Keratinocyte (primary cell): ENCODE measurements around the gene FBN2. TPM values are rescaled to one million over a fixed set of nuclear protein-coding genes. Genes with fewer than 3 reads are reported as not detected.

Experiments used
- DNase-seq: peaks from one replicate; pipeline ENCODE4 v3.0.0-alpha.2; 2011; ENCODE audit warnings: low read depth, missing footprints, low spot score
- FAIRE-seq: peaks from 2 replicates; lab custom pipeline; 2011; peaks lifted over from hg19 to GRCh38; lab: Jason Lieb, UNC
- H2AFZ ChIP-seq: 2 replicates; pipeline ENCODE4 v1.6.0; 2012; ENCODE audit warnings: low read length, control low read depth, inconsistent platforms; ENCODE audit not compliant: control insufficient read depth
- H3K27ac ChIP-seq: 2 replicates; pipeline ENCODE4 v1.5.1; 2011; ENCODE audit warnings: low read length; ENCODE audit not compliant: control insufficient read depth, insufficient read depth
- H3K27me3 ChIP-seq: 3 replicates; pipeline ENCODE4 v1.6.0; 2011; ENCODE audit warnings: low read length; ENCODE audit not compliant: control insufficient read depth, insufficient read depth; ENCODE audit errors: extremely low read depth
- H3K36me3 ChIP-seq, 2 experiments: 2 replicates in 1 of 2; 3 replicates in 1 of 2; pipeline ENCODE4 v1.5.1; 2011; ENCODE audit warnings: low read length in 2 of 2, mild to moderate bottlenecking in 1 of 2; ENCODE audit not compliant: control insufficient read depth in 2 of 2, insufficient read depth in 2 of 2; ENCODE audit errors: extremely low read depth in 1 of 2
- H3K4me1 ChIP-seq: 3 replicates; pipeline ENCODE4 v1.5.1; 2011; ENCODE audit warnings: low read length; ENCODE audit not compliant: control insufficient read depth, insufficient read depth; ENCODE audit errors: extremely low read depth
- H3K4me2 ChIP-seq: 3 replicates; pipeline ENCODE4 v1.6.0; 2011; ENCODE audit warnings: low read depth, low read length; ENCODE audit not compliant: control insufficient read depth, insufficient read depth; ENCODE audit errors: extremely low read depth
- H3K4me3 ChIP-seq, 3 experiments: fragments of 200-600 bp in 1 of 3; sonication (generic) in 1 of 3; 2 replicates in 2 of 3; 3 replicates in 1 of 3; pipeline ENCODE4 v1.5.1; 2011 to 2016; ENCODE audit warnings: low read length in 3 of 3, mild to moderate bottlenecking in 3 of 3, control low read depth in 2 of 3, inconsistent platforms in 1 of 3, low read depth in 1 of 3, mixed read lengths in 1 of 3, mixed run types in 1 of 3, moderate library complexity in 1 of 3; ENCODE audit not compliant: control insufficient read depth in 2 of 3, insufficient read depth in 2 of 3; ENCODE audit errors: extremely low read depth in 1 of 3
- H3K79me2 ChIP-seq: 2 replicates; pipeline ENCODE4 v1.6.0; 2012; ENCODE audit warnings: low read length; ENCODE audit not compliant: control insufficient read depth, insufficient read depth
- H3K9ac ChIP-seq: 3 replicates; pipeline ENCODE4 v1.6.0; 2011; ENCODE audit warnings: low read length; ENCODE audit not compliant: control insufficient read depth, insufficient read depth; ENCODE audit errors: extremely low read depth
- H3K9me1 ChIP-seq: 3 replicates; pipeline ENCODE4 v1.6.0; 2011; ENCODE audit warnings: low read length; ENCODE audit not compliant: control insufficient read depth, insufficient read depth; ENCODE audit errors: extremely low read depth
- H3K9me3 ChIP-seq: 2 replicates; pipeline ENCODE4 v1.5.1; 2012; ENCODE audit warnings: low read depth, low read length; ENCODE audit not compliant: control insufficient read depth
- H4K20me1 ChIP-seq: 3 replicates; pipeline ENCODE4 v1.6.0; 2011; ENCODE audit warnings: low read length; ENCODE audit not compliant: control insufficient read depth, insufficient read depth; ENCODE audit errors: extremely low read depth
- CTCF ChIP-seq, 3 experiments: IDR thresholded peaks in 1 of 3; conservative IDR thresholded peaks in 1 of 3; optimal IDR thresholded peaks in 1 of 3; 2 replicates in 2 of 3; 3 replicates in 1 of 3; pipeline versions ENCODE3 to v1.5.1; 2011; ENCODE audit warnings: low read length in 3 of 3, mild to moderate bottlenecking in 3 of 3, moderate library complexity in 2 of 3, control low read depth in 1 of 3, inconsistent platforms in 1 of 3; ENCODE audit not compliant: insufficient read depth in 2 of 3; ENCODE audit errors: extremely low read depth in 1 of 3
- EZH2 ChIP-seq: IDR thresholded peaks from one replicate; pipeline ENCODE4 v1.6.1; 2012; ENCODE audit warnings: inconsistent platforms, mild to moderate bottlenecking, low read length, moderate library complexity
- dilution Hi-C: fragments of 300-500 bp; cut with MboI; formaldehyde crosslinking; loops from one replicate; pipeline ENCODE4 v1.7.0; 2020; ENCODE audit warnings: low sequenced_read_pairs; ENCODE audit not compliant: extremely low pct_ligation_motif_present
- polyA plus RNA-seq, 5 experiments: library from polyadenylated mRNA; depleted of rRNA in 3 of 5; stranded (reverse) in 3 of 5; stranded (forward) in 1 of 5; unstranded in 1 of 5; fragments of >200 nt; gene quantifications; 1 replicate in 1 of 5; 2 replicates in 3 of 5; 3 replicates in 1 of 5; pipeline versions ENCODE4 v1.2.1 to v1.2.3, GENCODE V29; 2011 to 2012; ENCODE audit warnings: missing spikeins in 2 of 5, low read depth in 1 of 5, low replicate concordance in 1 of 5

Gene FBN2
- polyA plus RNA-seq, 1 donor (not counting 4 experiments of a cell fraction or from before 2014, with no cell fraction given), result 30.1 TPM

GRCh38 chr5:128494516-128494915 is 43.5 kb downstream of the FBN2 start:
- Histone ChIP-seq H4K20me1 (no peaks in the 10 kb centered on the region), H3K27me3 (no peaks in the 10 kb centered on the region), H3K79me2 (no peaks in the 10 kb centered on the region), H3K36me3 (peaks cover 0 to 1% of the 10 kb centered on the region in 2 experiments), H3K4me2 (no peak overlapping the region), H3K9ac (no peak overlapping the region), H3K4me3 (no peak overlapping the region), H3K9me1 (no peaks in the 10 kb centered on the region), H2AFZ (no peak overlapping the region), H3K9me3 (no peaks in the 10 kb centered on the region), H3K27ac (no peak overlapping the region), H3K4me1 (no peaks in the 10 kb centered on the region)
- DNase-seq (no peak), FAIRE-seq (no peak)
- TF ChIP-seq CTCF (optimal IDR thresholded peaks at IDR 0.05 in 1 of 3, IDR thresholded peaks at IDR 0.05 in 1 of 3, conservative IDR thresholded peaks at IDR 0.05 in 1 of 3; ENCODE audit: extremely low read depth in 1 of 3, insufficient read depth in 2 of 3, low read length in 3 of 3) (peak in 1 of 3 experiments; percentile 48), EZH2 (no peak)
- dilution Hi-C loops, result no loop called here

- no peaks in the 10 kb centered on the region for H3K27me3 ChIP-seq
- TF ChIP-seq EZH2 (no peak), CTCF (optimal IDR thresholded peaks at IDR 0.05 in 1 of 3, IDR thresholded peaks at IDR 0.05 in 1 of 3, conservative IDR thresholded peaks at IDR 0.05 in 1 of 3; ENCODE audit: extremely low read depth in 1 of 3, insufficient read depth in 2 of 3, low read length in 3 of 3) (no peak)
- no peak overlapping the region for H3K4me2 ChIP-seq
- DNase-seq (no peak), FAIRE-seq (no peak)
- no peaks in the 10 kb centered on the region for H3K9me1 ChIP-seq
- no peak overlapping the region for H2AFZ ChIP-seq
- H3K79me2 ChIP-seq, result no peaks in the 10 kb centered on the region
- no peaks in the 10 kb centered on the region for H4K20me1 ChIP-seq
- peaks cover 0 to 1% of the 10 kb centered on the region in 2 experiments for H3K36me3 ChIP-seq
- no peaks in the 10 kb centered on the region for H3K9me3 ChIP-seq
- dilution Hi-C loops, result no loop called here
- H3K4me1 ChIP-seq, result no peaks in the 10 kb centered on the region
- H3K4me3 ChIP-seq, result no peak overlapping the region
- H3K27ac ChIP-seq, result no peak overlapping the region
- no peak overlapping the region for H3K9ac ChIP-seq
Measured at GRCh38 chr5:128493657-128494329, 44.3 kb downstream of the FBN2 start.
